ENCODE measurements around the gene STAM.

The STAM gene

GRCh38 chr10:17698696-17699095 is 54.7 kb downstream of the STAM start (continued):
- no peak for TF ChIP-seq ZBTB49 (tag by site-specific recombination; IDR thresholded peaks at IDR 0.05; ENCODE audit: low read depth)

- Histone ChIP-seq H3K9me3 (ENCODE audit: control insufficient read depth, insufficient read depth, low read depth, low read length) (no peaks in the 10 kb centered on the region), H3K4me1 (ENCODE audit: control insufficient read depth, insufficient read depth, low read length) (no peaks in the 10 kb centered on the region), H3K27ac (ENCODE audit: extremely low read depth, low read depth, low read length) (no peak overlapping the region), H3K36me3 (ENCODE audit: control insufficient read depth in 2 of 2, insufficient read depth in 1 of 2, low read length in 2 of 2) (peaks cover 2 to 25% of the 10 kb centered on the region in 2 experiments; a peak in 2 of 3 replicates), H3K4me3 (ENCODE audit: low read depth, low read length) (no peak overlapping the region)
- ChIA-PET POLR2A (no interaction called here), CTCF (interaction anchor here (0.7 kb wide), 1 partner anchor 95 kb away, joined by 4 read pairs; no protein-coding TSS in a partner anchor)
- no peak for TF ChIP-seq ZNF777 (tag by site-specific recombination; IDR thresholded peaks at IDR 0.05; ENCODE audit: borderline replicate concordance)
- TF ChIP-seq, protein P1, sequence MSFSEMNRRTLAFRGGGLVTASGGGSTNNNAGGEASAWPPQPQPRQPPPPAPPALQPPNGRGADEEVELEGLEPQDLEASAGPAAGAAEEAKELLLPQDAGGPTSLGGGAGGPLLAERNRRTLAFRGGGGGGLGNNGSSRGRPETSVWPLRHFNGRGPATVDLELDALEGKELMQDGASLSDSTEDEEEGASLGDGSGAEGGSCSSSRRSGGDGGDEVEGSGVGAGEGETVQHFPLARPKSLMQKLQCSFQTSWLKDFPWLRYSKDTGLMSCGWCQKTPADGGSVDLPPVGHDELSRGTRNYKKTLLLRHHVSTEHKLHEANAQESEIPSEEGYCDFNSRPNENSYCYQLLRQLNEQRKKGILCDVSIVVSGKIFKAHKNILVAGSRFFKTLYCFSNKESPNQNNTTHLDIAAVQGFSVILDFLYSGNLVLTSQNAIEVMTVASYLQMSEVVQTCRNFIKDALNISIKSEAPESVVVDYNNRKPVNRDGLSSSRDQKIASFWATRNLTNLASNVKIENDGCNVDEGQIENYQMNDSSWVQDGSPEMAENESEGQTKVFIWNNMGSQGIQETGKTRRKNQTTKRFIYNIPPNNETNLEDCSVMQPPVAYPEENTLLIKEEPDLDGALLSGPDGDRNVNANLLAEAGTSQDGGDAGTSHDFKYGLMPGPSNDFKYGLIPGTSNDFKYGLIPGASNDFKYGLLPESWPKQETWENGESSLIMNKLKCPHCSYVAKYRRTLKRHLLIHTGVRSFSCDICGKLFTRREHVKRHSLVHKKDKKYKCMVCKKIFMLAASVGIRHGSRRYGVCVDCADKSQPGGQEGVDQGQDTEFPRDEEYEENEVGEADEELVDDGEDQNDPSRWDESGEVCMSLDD (tag by site-specific recombination; IDR thresholded peaks at IDR 0.05): no peak
- no peak for TF ChIP-seq GLI2 (tag by site-specific recombination; IDR thresholded peaks at IDR 0.05; ENCODE audit: borderline replicate concordance, low read depth)
- no peak for TF ChIP-seq ZNF23 (tag by site-specific recombination; IDR thresholded peaks at IDR 0.05; ENCODE audit: borderline replicate concordance)
- no peak for TF ChIP-seq ZNF10 (tag by site-specific recombination; IDR thresholded peaks at IDR 0.05)
- no peak for TF ChIP-seq ZBTB7A (tag by site-specific recombination; IDR thresholded peaks at IDR 0.05; ENCODE audit: low read depth)
- TF ChIP-seq ZIC2 (tag by site-specific recombination; IDR thresholded peaks at IDR 0.05): no peak
- no peak for TF ChIP-seq TRIM28 (IDR thresholded peaks at IDR 0.05; ENCODE audit: borderline replicate concordance, low read length)
- no peak for TF ChIP-seq OSR2 (tag by site-specific recombination; IDR thresholded peaks at IDR 0.05)
- TF ChIP-seq ZNF24 (tag by site-specific recombination; IDR thresholded peaks at IDR 0.05): no peak
- TF ChIP-seq ZNF610 (tag by site-specific recombination; IDR thresholded peaks at IDR 0.05; ENCODE audit: borderline replicate concordance): no peak
Observed at GRCh38 chr10:17701301-17701700, 57.4 kb downstream of the STAM start.

DNA sequence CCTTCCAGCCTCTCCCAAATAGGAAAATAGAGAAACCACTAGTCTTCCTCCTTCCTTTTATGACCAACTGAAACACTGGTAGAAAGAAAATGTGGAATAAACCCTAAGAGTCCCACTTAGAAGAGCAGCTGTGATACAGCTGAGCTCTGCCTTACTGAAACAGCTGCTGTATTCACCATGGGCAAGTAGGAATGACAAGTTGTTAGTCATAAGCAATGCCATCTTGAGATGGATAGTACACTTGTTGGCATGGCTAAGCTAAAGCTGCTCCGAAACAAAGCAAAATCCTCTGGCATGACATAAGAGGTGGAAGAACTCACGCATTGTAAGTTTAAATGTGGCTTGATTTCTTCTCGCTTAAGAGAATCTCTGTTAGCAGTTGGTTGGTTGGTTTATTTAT is 59.8 kb downstream of the STAM start:
- Histone ChIP-seq H3K4me1 (ENCODE audit: control insufficient read depth, insufficient read depth, low read length) (no peaks in the 10 kb centered on the region), H3K9me3 (ENCODE audit: control insufficient read depth, insufficient read depth, low read depth, low read length) (no peaks in the 10 kb centered on the region), H3K36me3 (ENCODE audit: control insufficient read depth in 2 of 2, insufficient read depth in 1 of 2, low read length in 2 of 2) (peaks cover 12 to 25% of the 10 kb centered on the region in 2 experiments), H3K4me3 (ENCODE audit: low read depth, low read length) (no peak overlapping the region), H3K27ac (ENCODE audit: extremely low read depth, low read depth, low read length) (no peak overlapping the region)
- TF ChIP-seq, protein P2, sequence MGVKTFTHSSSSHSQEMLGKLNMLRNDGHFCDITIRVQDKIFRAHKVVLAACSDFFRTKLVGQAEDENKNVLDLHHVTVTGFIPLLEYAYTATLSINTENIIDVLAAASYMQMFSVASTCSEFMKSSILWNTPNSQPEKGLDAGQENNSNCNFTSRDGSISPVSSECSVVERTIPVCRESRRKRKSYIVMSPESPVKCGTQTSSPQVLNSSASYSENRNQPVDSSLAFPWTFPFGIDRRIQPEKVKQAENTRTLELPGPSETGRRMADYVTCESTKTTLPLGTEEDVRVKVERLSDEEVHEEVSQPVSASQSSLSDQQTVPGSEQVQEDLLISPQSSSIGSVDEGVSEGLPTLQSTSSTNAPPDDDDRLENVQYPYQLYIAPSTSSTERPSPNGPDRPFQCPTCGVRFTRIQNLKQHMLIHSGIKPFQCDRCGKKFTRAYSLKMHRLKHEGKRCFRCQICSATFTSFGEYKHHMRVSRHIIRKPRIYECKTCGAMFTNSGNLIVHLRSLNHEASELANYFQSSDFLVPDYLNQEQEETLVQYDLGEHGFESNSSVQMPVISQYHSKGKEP (tag by site-specific recombination; IDR thresholded peaks at IDR 0.05): no peak
- no peak for TF ChIP-seq KLF1 (tag by site-specific recombination; IDR thresholded peaks at IDR 0.05)
- no peak for TF ChIP-seq PBX3 (CRISPR knock-in tag; IDR thresholded peaks at IDR 0.05)
- TF ChIP-seq ZNF544 (tag by site-specific recombination; IDR thresholded peaks at IDR 0.05): no peak
- POLR2A ChIA-PET: no interaction called here
- CTCF ChIA-PET: interaction anchor here (0.6 kb wide), 1 partner anchor 34 kb away, joined by 4 read pairs; no protein-coding TSS in a partner anchor
